HEK293 (cell line): ENCODE measurements around the gene PAK6.

ENCODE experiments used
- CTCF ChIA-PET: fragments of 350-600 bp; formaldehyde crosslinking; extraction: SDS; loops from one replicate; lab custom pipeline; 2021; ENCODE audit warnings: antibody characterized with exemption; lab: Yijun Ruan, JAX
- POLR2A ChIA-PET: fragments of 300-600 bp; formaldehyde crosslinking; extraction: SDS; loops from one replicate; lab custom pipeline; 2020; ENCODE audit warnings: antibody characterized with exemption, inconsistent platforms; lab: Yijun Ruan, JAX
- H3K27ac ChIP-seq: fragments of 200-500 bp; sonication (Bioruptor generic); 2 replicates; pipeline ENCODE4 v1.5.1; 2014; ENCODE audit warnings: low read depth, low read length, control low read depth, inconsistent platforms; ENCODE audit errors: extremely low read depth
- H3K36me3 ChIP-seq, 2 experiments: fragments of 200-500 bp in 1 of 2; sonication (Bioruptor generic) in 1 of 2; 1 replicate in 1 of 2; 2 replicates in 1 of 2; pipeline ENCODE4 v1.5.1; 2014 to 2017; ENCODE audit warnings: inconsistent platforms in 2 of 2, low read length in 2 of 2; ENCODE audit not compliant: control insufficient read depth in 2 of 2, insufficient read depth in 1 of 2
- H3K4me1 ChIP-seq: fragments of 200-500 bp; sonication (Bioruptor generic); 2 replicates; pipeline ENCODE4 v1.5.1; 2014; ENCODE audit warnings: mild to moderate bottlenecking, low read length, inconsistent platforms; ENCODE audit not compliant: control insufficient read depth, insufficient read depth
- H3K4me3 ChIP-seq: 2 replicates; pipeline ENCODE4 v1.5.1; 2011; ENCODE audit warnings: low read depth, mild to moderate bottlenecking, control low read depth, low read length, moderate library complexity
- H3K9me3 ChIP-seq: fragments of 200-500 bp; sonication (Bioruptor generic); 2 replicates; pipeline ENCODE4 v1.5.1; 2014; ENCODE audit warnings: low read depth, low read length, inconsistent platforms; ENCODE audit not compliant: control insufficient read depth, insufficient read depth
- GFI1B ChIP-seq: fragments of 450-650 bp; formaldehyde crosslinking; IDR thresholded peaks from 2 replicates; pipeline ENCODE4 v1.5.1; 2016; ENCODE audit warnings: missing biosample characterization, missing genetic modification characterization
- GLIS1 ChIP-seq: fragments of 450-650 bp; formaldehyde crosslinking; IDR thresholded peaks from 2 replicates; pipeline ENCODE4 v1.5.1; 2016; ENCODE audit warnings: missing biosample characterization, missing genetic modification characterization
- KLF8 ChIP-seq: fragments of 450-650 bp; formaldehyde crosslinking; IDR thresholded peaks from 2 replicates; pipeline ENCODE4 v1.5.1; 2016; ENCODE audit warnings: missing biosample characterization, missing genetic modification characterization
- OSR2 ChIP-seq: fragments of 450-650 bp; formaldehyde crosslinking; IDR thresholded peaks from 2 replicates; pipeline ENCODE4 v1.5.1; 2016; ENCODE audit warnings: missing biosample characterization, missing genetic modification characterization
- OVOL3 ChIP-seq: fragments of 450-650 bp; formaldehyde crosslinking; IDR thresholded peaks from 2 replicates; pipeline ENCODE4 v1.5.1; 2016; ENCODE audit warnings: missing biosample characterization, missing genetic modification characterization
- ZBTB1 ChIP-seq: fragments of 450-650 bp; formaldehyde crosslinking; IDR thresholded peaks from 2 replicates; pipeline ENCODE4 v1.5.1; 2016; ENCODE audit warnings: missing biosample characterization, missing genetic modification characterization
- ZFP3 ChIP-seq: fragments of 450-650 bp; formaldehyde crosslinking; IDR thresholded peaks from 2 replicates; pipeline ENCODE4 v1.5.1; 2016; ENCODE audit warnings: low read depth, missing biosample characterization, missing genetic modification characterization
- ZIC2 ChIP-seq: fragments of 450-650 bp; formaldehyde crosslinking; IDR thresholded peaks from 2 replicates; pipeline ENCODE4 v1.5.1; 2016; ENCODE audit warnings: missing biosample characterization, missing genetic modification characterization
- ZNF121 ChIP-seq: fragments of 450-650 bp; formaldehyde crosslinking; IDR thresholded peaks from 2 replicates; pipeline ENCODE4 v1.5.1; 2016; ENCODE audit warnings: missing biosample characterization, missing genetic modification characterization
- ZNF146 ChIP-seq: fragments of 450-650 bp; formaldehyde crosslinking; IDR thresholded peaks from 2 replicates; pipeline ENCODE4 v1.5.1; 2016; ENCODE audit warnings: missing biosample characterization, missing genetic modification characterization
- ZNF16 ChIP-seq: fragments of 450-650 bp; formaldehyde crosslinking; IDR thresholded peaks from 2 replicates; pipeline ENCODE4 v1.5.1; 2016; ENCODE audit warnings: low read depth, missing biosample characterization, missing genetic modification characterization
- ZNF214 ChIP-seq: fragments of 450-650 bp; formaldehyde crosslinking; IDR thresholded peaks from 2 replicates; pipeline ENCODE4 v1.5.1; 2017; ENCODE audit warnings: missing biosample characterization, mild to moderate bottlenecking, missing genetic modification characterization, borderline replicate concordance
- ZNF24 ChIP-seq: fragments of 450-650 bp; formaldehyde crosslinking; IDR thresholded peaks from 2 replicates; pipeline ENCODE4 v1.5.1; 2016; ENCODE audit warnings: missing biosample characterization, missing genetic modification characterization
- ZNF311 ChIP-seq: fragments of 450-650 bp; formaldehyde crosslinking; IDR thresholded peaks from 2 replicates; pipeline ENCODE4 v1.5.1; 2017; ENCODE audit warnings: missing biosample characterization, missing genetic modification characterization, borderline replicate concordance
- ZNF341 ChIP-seq: fragments of 450-650 bp; formaldehyde crosslinking; IDR thresholded peaks from 2 replicates; pipeline ENCODE4; 2016; ENCODE audit warnings: low read depth, missing biosample characterization, missing genetic modification characterization
- ZNF416 ChIP-seq: fragments of 450-650 bp; formaldehyde crosslinking; IDR thresholded peaks from 2 replicates; pipeline ENCODE4 v1.5.1; 2016; ENCODE audit warnings: missing biosample characterization, missing genetic modification characterization
- ZNF48 ChIP-seq: fragments of 450-650 bp; formaldehyde crosslinking; IDR thresholded peaks from 2 replicates; pipeline ENCODE4 v1.5.1; 2016; ENCODE audit warnings: missing biosample characterization, missing genetic modification characterization
- ZNF529 ChIP-seq: fragments of 450-650 bp; formaldehyde crosslinking; IDR thresholded peaks from 2 replicates; pipeline ENCODE4 v1.5.1; 2017; ENCODE audit warnings: missing genetic modification characterization, missing biosample characterization; ENCODE audit not compliant: insufficient replicate concordance
- ZNF670 ChIP-seq: fragments of 450-650 bp; formaldehyde crosslinking; IDR thresholded peaks from 2 replicates; pipeline ENCODE4 v1.5.1; 2016; ENCODE audit warnings: missing biosample characterization, missing genetic modification characterization, low read depth
- ZNF677 ChIP-seq: fragments of 450-650 bp; IDR thresholded peaks from 2 replicates; pipeline ENCODE4 v1.5.0; 2018; ENCODE audit warnings: missing biosample characterization, mild to moderate bottlenecking, missing genetic modification characterization, moderate library complexity
- TF ChIP-seq, protein P1 (sequence below): fragments of 450-650 bp; formaldehyde crosslinking; IDR thresholded peaks from 2 replicates; pipeline ENCODE4 v1.5.1; 2016; ENCODE audit warnings: missing biosample characterization, missing genetic modification characterization
- TF ChIP-seq, protein P2 (sequence below): fragments of 450-650 bp; formaldehyde crosslinking; IDR thresholded peaks from 2 replicates; pipeline ENCODE4 v1.5.1; 2017; ENCODE audit warnings: missing biosample characterization, mild to moderate bottlenecking, missing genetic modification characterization, moderate library complexity
- TF ChIP-seq, protein P3 (sequence below): fragments of 450-650 bp; formaldehyde crosslinking; IDR thresholded peaks from 2 replicates; pipeline ENCODE4 v1.5.1; 2016; ENCODE audit warnings: missing biosample characterization, missing genetic modification characterization, low read depth

Gene PAK6

DNA sequence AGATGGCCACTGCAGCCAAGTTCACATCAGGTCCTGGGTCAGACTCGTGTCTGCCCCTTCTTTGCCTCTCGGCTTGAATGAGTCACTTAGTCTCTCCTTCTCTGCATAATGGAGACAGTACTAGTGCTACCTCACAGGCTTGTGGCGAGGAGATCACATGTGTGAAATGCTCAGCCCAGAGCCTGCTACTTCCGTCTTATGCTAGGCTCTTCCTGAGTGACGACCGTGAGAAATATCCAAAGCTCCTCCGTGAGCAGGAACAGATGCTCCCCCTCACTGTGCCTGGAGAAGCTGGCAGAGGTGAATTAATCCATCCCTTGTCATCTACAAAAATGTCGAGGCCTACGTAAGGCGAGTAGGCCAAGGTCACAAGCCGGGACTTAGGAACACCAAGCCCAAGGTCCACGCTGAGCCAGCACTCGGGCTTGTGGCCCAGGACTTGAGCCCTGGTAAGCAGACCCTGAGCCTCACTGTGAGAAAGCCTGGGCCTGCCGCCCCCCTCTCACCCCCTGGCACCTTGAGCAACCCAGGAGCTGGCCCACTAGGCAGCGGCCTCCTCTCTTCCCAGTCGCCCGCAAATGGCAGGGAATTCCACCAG is 17.9 kb downstream of the PAK6 start:
- no peak overlapping the region for H3K4me3 ChIP-seq
- H3K4me1 ChIP-seq, result no peaks in the 10 kb centered on the region
- POLR2A ChIA-PET, result no interaction called here
- CTCF ChIA-PET, result no interaction called here
- no peak overlapping the region for H3K27ac ChIP-seq
- H3K36me3 ChIP-seq, result no peaks in the 10 kb centered on the region
- H3K9me3 ChIP-seq, result no peaks in the 10 kb centered on the region
- TF ChIP-seq, protein P1, sequence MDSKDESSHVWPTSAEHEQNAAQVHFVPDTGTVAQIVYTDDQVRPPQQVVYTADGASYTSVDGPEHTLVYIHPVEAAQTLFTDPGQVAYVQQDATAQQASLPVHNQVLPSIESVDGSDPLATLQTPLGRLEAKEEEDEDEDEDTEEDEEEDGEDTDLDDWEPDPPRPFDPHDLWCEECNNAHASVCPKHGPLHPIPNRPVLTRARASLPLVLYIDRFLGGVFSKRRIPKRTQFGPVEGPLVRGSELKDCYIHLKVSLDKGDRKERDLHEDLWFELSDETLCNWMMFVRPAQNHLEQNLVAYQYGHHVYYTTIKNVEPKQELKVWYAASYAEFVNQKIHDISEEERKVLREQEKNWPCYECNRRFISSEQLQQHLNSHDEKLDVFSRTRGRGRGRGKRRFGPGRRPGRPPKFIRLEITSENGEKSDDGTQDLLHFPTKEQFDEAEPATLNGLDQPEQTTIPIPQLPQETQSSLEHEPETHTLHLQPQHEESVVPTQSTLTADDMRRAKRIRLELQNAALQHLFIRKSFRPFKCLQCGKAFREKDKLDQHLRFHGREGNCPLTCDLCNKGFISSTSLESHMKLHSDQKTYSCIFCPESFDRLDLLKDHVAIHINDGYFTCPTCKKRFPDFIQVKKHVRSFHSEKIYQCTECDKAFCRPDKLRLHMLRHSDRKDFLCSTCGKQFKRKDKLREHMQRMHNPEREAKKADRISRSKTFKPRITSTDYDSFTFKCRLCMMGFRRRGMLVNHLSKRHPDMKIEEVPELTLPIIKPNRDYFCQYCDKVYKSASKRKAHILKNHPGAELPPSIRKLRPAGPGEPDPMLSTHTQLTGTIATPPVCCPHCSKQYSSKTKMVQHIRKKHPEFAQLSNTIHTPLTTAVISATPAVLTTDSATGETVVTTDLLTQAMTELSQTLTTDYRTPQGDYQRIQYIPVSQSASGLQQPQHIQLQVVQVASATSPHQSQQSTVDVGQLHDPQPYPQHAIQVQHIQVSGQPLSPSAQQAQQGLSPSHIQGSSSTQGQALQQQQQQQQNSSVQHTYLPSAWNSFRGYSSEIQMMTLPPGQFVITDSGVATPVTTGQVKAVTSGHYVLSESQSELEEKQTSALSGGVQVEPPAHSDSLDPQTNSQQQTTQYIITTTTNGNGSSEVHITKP (tag by site-specific recombination), result no peak
- TF ChIP-seq ZNF24 (tag by site-specific recombination) (no peak), KLF8 (no peak), ZNF677 (tag by site-specific recombination) (no peak), ZNF121 (tag by site-specific recombination) (no peak), ZNF670 (tag by site-specific recombination) (no peak)

DNA sequence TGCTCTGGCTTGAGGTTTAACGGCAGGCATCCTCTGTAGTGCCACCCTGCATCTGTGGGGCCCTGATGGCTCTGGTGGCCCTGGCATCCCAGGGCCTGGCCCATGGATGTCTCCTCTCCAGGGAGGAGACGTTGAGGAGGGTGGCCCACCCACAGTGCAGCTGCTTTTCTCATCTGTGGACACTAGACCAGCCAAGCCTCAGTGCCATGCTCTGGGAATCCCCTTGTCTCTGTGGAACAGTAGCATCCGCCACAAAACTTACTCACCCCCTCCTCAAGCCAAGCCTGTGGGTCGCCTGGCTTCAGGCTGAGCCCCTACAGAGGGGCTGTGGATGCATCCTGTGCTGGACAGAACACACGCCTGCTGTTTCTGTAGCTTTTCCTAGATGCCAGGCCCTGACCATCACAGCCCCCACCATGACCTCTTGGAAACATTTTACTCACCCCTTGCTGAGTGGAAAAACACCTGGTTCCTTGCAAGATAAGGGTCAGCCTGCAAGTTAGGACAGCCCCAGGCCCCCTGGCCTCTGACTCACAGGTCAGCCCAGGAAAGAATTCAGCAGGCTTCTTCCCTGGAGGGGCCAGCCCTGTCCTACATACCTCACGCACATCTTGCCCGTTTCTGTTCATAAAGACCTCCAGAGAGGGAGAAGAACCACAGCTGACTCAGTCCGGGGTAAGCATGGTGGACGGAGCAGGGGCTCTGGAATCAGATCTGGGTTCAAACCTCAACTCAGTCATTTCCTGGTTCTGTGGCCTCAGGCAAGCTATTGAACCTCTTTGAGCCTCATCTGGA is 19.0 kb downstream of the PAK6 start:
- CTCF ChIA-PET, result interaction anchor here (0.6 to 1.7 kb wide), 6 partner anchors 10 to 1483 kb away, joined by 3 to 9 read pairs (median 4); no protein-coding TSS in a partner anchor

DNA sequence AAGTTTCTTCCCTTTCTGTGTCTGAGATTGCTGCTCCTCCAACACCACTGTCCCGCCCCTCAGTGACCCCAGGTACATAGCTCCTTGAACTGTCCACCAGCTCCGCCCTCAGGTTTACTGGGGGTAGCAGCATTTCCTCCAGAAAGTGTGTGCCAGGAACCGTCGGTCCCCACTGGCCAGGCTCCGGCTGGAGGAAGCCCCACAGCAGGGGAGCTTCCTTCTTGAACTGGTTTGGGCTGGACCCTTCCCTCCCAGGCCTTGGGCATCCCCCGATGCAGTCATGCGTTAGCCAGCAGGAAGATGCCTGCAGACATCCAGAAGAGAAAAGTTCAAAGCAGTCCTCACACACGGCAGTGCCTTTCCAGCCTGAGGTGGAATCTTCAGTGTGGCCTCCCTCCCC is 19.7 kb downstream of the PAK6 start:
- H3K9me3 ChIP-seq, result no peaks in the 10 kb centered on the region
- no peak overlapping the region for H3K27ac ChIP-seq
- POLR2A ChIA-PET, result no interaction called here
- no peaks in the 10 kb centered on the region for H3K36me3 ChIP-seq
- TF ChIP-seq ZFP3 (tag by site-specific recombination) (no peak), ZNF341 (no peak), GLIS1 (no peak), ZNF16 (no peak), ZNF146 (no peak), ZNF529 (no peak), OSR2 (no peak), ZNF214 (tag by site-specific recombination) (no peak), ZNF416 (tag by site-specific recombination) (no peak), ZBTB1 (tag by site-specific recombination) (no peak), GFI1B (tag by site-specific recombination) (no peak), OVOL3 (no peak), ZNF48 (tag by site-specific recombination) (no peak)
- TF ChIP-seq, protein P2, sequence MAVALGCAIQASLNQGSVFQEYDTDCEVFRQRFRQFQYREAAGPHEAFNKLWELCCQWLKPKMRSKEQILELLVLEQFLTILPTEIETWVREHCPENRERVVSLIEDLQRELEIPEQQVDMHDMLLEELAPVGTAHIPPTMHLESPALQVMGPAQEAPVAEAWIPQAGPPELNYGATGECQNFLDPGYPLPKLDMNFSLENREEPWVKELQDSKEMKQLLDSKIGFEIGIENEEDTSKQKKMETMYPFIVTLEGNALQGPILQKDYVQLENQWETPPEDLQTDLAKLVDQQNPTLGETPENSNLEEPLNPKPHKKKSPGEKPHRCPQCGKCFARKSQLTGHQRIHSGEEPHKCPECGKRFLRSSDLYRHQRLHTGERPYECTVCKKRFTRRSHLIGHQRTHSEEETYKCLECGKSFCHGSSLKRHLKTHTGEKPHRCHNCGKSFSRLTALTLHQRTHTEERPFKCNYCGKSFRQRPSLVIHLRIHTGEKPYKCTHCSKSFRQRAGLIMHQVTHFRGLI (tag by site-specific recombination), result no peak
- TF ChIP-seq, protein P3, sequence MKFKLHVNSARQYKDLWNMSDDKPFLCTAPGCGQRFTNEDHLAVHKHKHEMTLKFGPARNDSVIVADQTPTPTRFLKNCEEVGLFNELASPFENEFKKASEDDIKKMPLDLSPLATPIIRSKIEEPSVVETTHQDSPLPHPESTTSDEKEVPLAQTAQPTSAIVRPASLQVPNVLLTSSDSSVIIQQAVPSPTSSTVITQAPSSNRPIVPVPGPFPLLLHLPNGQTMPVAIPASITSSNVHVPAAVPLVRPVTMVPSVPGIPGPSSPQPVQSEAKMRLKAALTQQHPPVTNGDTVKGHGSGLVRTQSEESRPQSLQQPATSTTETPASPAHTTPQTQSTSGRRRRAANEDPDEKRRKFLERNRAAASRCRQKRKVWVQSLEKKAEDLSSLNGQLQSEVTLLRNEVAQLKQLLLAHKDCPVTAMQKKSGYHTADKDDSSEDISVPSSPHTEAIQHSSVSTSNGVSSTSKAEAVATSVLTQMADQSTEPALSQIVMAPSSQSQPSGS (tag by site-specific recombination), result no peak
- H3K4me3 ChIP-seq, result no peak overlapping the region
- peaks cover 7% of the 10 kb centered on the region for H3K4me1 ChIP-seq
- CTCF ChIA-PET, result interaction anchor here (0.5 to 1.7 kb wide), 9 partner anchors 10 to 1483 kb away, joined by 3 to 9 read pairs (median 4); no protein-coding TSS in a partner anchor

More for the DNA sequence above, 19.0 kb downstream of the PAK6 start:
- no peak overlapping the region for H3K27ac ChIP-seq
- no peaks in the 10 kb centered on the region for H3K9me3 ChIP-seq
- POLR2A ChIA-PET, result no interaction called here
- H3K4me3 ChIP-seq, result no peak overlapping the region
- TF ChIP-seq ZIC2 (tag by site-specific recombination) (peak; percentile 12; the same call in 1 of the 2 replicates), ZNF311 (tag by site-specific recombination) (no peak)
- peaks cover 1% of the 10 kb centered on the region; the same call in 1 of the 2 replicates for H3K4me1 ChIP-seq
- no peaks in the 10 kb centered on the region for H3K36me3 ChIP-seq
